Esophagus muscularis mucosa (tissue), 4 donors: ENCODE measurements around the gene XYLT1. TPM values are rescaled to one million over a fixed set of nuclear protein-coding genes. Genes with fewer than 3 reads are reported as not detected.
A peak's percentile ranks its signal among the peaks of the same experiment; 100 is the strongest.

Experiments used
- DNase-seq: peaks from one replicate; pipeline ENCODE4 v3.0.0-alpha.2; 2017; ENCODE audit errors: extremely low spot score
- H3K27ac ChIP-seq, 4 donors: fragments of 200-600 bp; sonication (generic); replicated peaks in 1 of 4; 1 replicate in 3 of 4; 2 replicates in 1 of 4; pipeline ENCODE4 v1.5.1; 2016 to 2019; ENCODE audit warnings: mild to moderate bottlenecking in 1 of 4
- H3K27me3 ChIP-seq, 4 donors: fragments of 200-600 bp; sonication (generic); one replicate each; pipeline versions ENCODE4 v1.5.1 to v1.6.0; 2016 to 2019
- H3K36me3 ChIP-seq, 4 donors: fragments of 200-600 bp; sonication (generic); one replicate each; pipeline ENCODE4 v1.5.1; 2016 to 2019
- H3K4me1 ChIP-seq, 4 donors: fragments of 200-600 bp; sonication (generic); one replicate each; pipeline ENCODE4 v1.5.1; 2016 to 2019
- H3K4me3 ChIP-seq, 4 donors: fragments of 200-600 bp; sonication (generic); 1 replicate in 2 of 4; 2 replicates in 2 of 4; pipeline ENCODE4 v1.5.1; 2016 to 2019; ENCODE audit warnings: mild to moderate bottlenecking in 4 of 4, moderate library complexity in 1 of 4
- H3K9me3 ChIP-seq, 4 donors: fragments of 200-600 bp; sonication (generic); 1 replicate in 3 of 4; 2 replicates in 1 of 4; pipeline ENCODE4 v1.5.1; 2016 to 2019
- CTCF ChIP-seq, 3 experiments: fragments of 200-600 bp in 2 of 3; fragments of 450-650 bp in 1 of 3; sonication (generic) in 2 of 3; IDR thresholded peaks; one replicate each; pipeline ENCODE4 v1.5.1; 2017 to 2019; ENCODE audit warnings: antibody characterized with exemption in 3 of 3, mild to moderate bottlenecking in 2 of 3, moderate library complexity in 1 of 3
- EP300 ChIP-seq: sonication (generic); formaldehyde crosslinking; IDR thresholded peaks from one replicate; pipeline ENCODE4 v1.6.1; 2017; ENCODE audit warnings: antibody characterized with exemption
- POLR2A ChIP-seq: fragments of 450-650 bp; IDR thresholded peaks from one replicate; pipeline ENCODE4 v1.6.1; 2017; ENCODE audit warnings: antibody characterized with exemption, moderate library complexity, mild to moderate bottlenecking, low read depth
- POLR2AphosphoS5 ChIP-seq, 2 donors: sonication (generic); formaldehyde crosslinking; IDR thresholded peaks; one replicate each; pipeline ENCODE4 v1.6.1; 2017; ENCODE audit warnings: antibody characterized with exemption in 2 of 2
- WGBS: methylation state at CpG from one replicate; pipeline ENCODE4 v1.1.5; 2018; 5-methylcytosine and 5-hydroxymethylcytosine counted together
- intact Hi-C: fragments of 100-400 bp; cut with DNase I; formaldehyde crosslinking; loops from one replicate; pipeline ENCODE4 v1.15.1; 2023
- total RNA-seq, 4 donors: library from RNA; depleted of rRNA; stranded (reverse); fragments of >200 nt; gene quantifications; one replicate each; pipeline versions ENCODE4 v1.1.0 to v1.2.1, GENCODE V29; 2016

The XYLT1 gene
- total RNA-seq, 4 donors from 2014 or later = 25.2 to 57.1 (median 33.5) TPM

GRCh38 chr16:17403859-17404545, 66.8 kb downstream of the XYLT1 start:
- intact Hi-C loops = no loop called here
- peaks cover 15 to 82% (median 67%) of the 10 kb centered on the region in 4 donors for H3K4me1 ChIP-seq

GRCh38 chr16:17403156-17403809, 67.5 kb downstream of the XYLT1 start:
- Histone ChIP-seq H3K27me3 (no peaks in the 10 kb centered on the region), H3K9me3 (no peaks in the 10 kb centered on the region), H3K4me3 (no peak overlapping the region), H3K27ac (peak overlapping the region; percentile 89 to 95 (median 94)), H3K36me3 (no peaks in the 10 kb centered on the region), H3K4me1 (peaks cover 15 to 80% (median 63%) of the 10 kb centered on the region in 4 donors)
- no peak for TF ChIP-seq CTCF (IDR thresholded peaks at IDR 0.05)
- TF ChIP-seq POLR2A = no peak
- TF ChIP-seq EP300 = no peak
- TF ChIP-seq POLR2AphosphoS5 (IDR thresholded peaks at IDR 0.05) = no peak
- intact Hi-C loops = no loop called here
- no peak for DNase-seq
- 81% methylated on average over 10 of the region's 10 CpGs for WGBS

More at GRCh38 chr16:17403859-17404545, 66.8 kb downstream of the XYLT1 start:
- no peak for TF ChIP-seq POLR2AphosphoS5 (IDR thresholded peaks at IDR 0.05)
- no peak for TF ChIP-seq POLR2A
- no peak for TF ChIP-seq EP300
- TF ChIP-seq CTCF (IDR thresholded peaks at IDR 0.05) = no peak
- 86% methylated on average over 9 of the region's 9 CpGs for WGBS
- Histone ChIP-seq H3K27me3 (no peaks in the 10 kb centered on the region), H3K27ac (peak overlapping the region; percentile 89 to 95 (median 94)), H3K36me3 (no peaks in the 10 kb centered on the region), H3K9me3 (no peaks in the 10 kb centered on the region), H3K4me3 (no peak overlapping the region)
- no peak for DNase-seq

GRCh38 chr16:17397499-17397891, 73.3 kb downstream of the XYLT1 start:
- H3K9me3 ChIP-seq = no peaks in the 10 kb centered on the region
- 55% methylated on average over 4 of the region's 4 CpGs for WGBS
- H3K36me3 ChIP-seq = no peaks in the 10 kb centered on the region
- H3K27me3 ChIP-seq = no peaks in the 10 kb centered on the region
- peak overlapping the region; percentile 77 to 95 (median 84) for H3K27ac ChIP-seq
- H3K4me3 ChIP-seq = no peak overlapping the region
- intact Hi-C loops = no loop called here
- TF ChIP-seq POLR2AphosphoS5 (IDR thresholded peaks at IDR 0.05) = peak in 1 of 2 donors; percentile 70
- TF ChIP-seq POLR2A = no peak
- H3K4me1 ChIP-seq = peaks cover 23 to 63% (median 55%) of the 10 kb centered on the region in 4 donors
- DNase-seq = no peak

- no peak overlapping the region for H3K4me3 ChIP-seq
- intact Hi-C loops = no loop called here
- H3K9me3 ChIP-seq = no peaks in the 10 kb centered on the region
- H3K27me3 ChIP-seq = no peaks in the 10 kb centered on the region
- 38% methylated on average over 14 of the region's 14 CpGs for WGBS
- H3K27ac ChIP-seq = peak overlapping the region; percentile 77 to 95 (median 84)
- no peak for TF ChIP-seq CTCF (IDR thresholded peaks at IDR 0.05)
- TF ChIP-seq EP300 = no peak
- no peak for TF ChIP-seq POLR2AphosphoS5 (IDR thresholded peaks at IDR 0.05)
- no peak for TF ChIP-seq POLR2A
- H3K4me1 ChIP-seq = peaks cover 23 to 63% (median 57%) of the 10 kb centered on the region in 4 donors
- H3K36me3 ChIP-seq = no peaks in the 10 kb centered on the region
- no peak for DNase-seq
Measured at GRCh38 chr16:17396762-17397498, 73.8 kb downstream of the XYLT1 start.
